ENCODE data around the gene COL9A3. TPM values are rescaled to one million over a fixed set of nuclear protein-coding genes. Genes with fewer than 3 reads are reported as not detected.

Gene COL9A3
- total RNA-seq, 1 experiment from 2014 or later: 136 TPM

DNA sequence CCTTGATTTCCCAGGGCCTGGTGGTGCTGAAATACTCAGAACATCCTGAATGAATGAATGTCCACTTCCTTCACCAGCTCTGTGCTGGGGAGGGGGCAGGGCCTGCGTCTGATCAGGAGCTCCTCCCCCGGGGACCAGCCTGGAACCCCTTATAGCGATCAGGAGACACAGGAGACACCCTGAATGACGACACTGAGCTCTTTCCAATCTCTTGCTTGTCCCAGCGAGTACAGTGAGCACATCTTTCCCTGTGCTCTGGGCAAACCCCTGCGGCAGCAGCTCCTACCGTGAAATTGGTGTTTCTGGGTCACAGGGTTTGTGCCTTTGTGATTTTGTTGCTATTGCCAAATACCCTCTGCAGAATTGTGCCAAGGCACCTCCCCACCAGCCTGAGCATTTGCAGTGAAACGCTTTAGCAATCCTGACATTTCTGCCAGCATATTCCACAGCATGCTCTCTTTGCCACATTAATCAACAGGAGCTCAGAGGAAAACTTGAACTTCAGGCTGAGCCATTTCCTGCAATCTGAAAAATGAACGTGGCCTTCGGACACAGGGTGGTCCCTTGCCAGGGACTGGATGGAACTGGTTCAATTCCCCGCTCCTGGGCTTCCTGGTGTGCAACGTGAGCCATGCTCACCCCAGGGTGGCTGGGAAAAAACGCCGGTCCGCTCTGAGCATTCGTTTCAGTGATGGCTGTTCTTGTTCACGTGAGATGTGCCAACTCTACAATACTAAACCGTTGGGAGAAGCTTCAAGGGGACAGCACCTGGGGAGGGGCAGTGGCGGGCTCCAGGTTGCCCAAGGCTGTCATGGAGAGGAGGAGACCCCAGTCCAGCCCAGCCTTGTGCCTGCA, 43.6 kb upstream of the COL9A3 start:
- H3K9me3 Mint-ChIP-seq: no peaks in the 10 kb centered on the region
- DNase-seq (ENCODE audit: low spot score): no peak
- POLR2A ChIA-PET: no interaction called here
- no peak overlapping the region for H3K4me3 Mint-ChIP-seq
- no peaks in the 10 kb centered on the region for H3K36me3 Mint-ChIP-seq
- H3K27ac Mint-ChIP-seq: peak overlapping the region; percentile 62; the same call in 1 of the 2 replicates
- CTCF ChIA-PET: interaction anchor here (1.2 to 2.3 kb wide), 4 partner anchors 9 to 131 kb away, joined by 3 to 10 read pairs (median 6); partner anchors contain the start of gene SLCO4A1
- no peaks in the 10 kb centered on the region for H3K27me3 Mint-ChIP-seq (ENCODE audit: low read depth)
- no peak for TF ChIP-seq RELA (CRISPR knock-in tag; IDR thresholded peaks at IDR 0.05; ENCODE audit: borderline replicate concordance)
- TF ChIP-seq ZNF138 (CRISPR knock-in tag; conservative IDR thresholded peaks at IDR 0.05): no peak
- no peak for TF ChIP-seq ZNF263 (CRISPR knock-in tag; IDR thresholded peaks at IDR 0.05; ENCODE audit: low read depth)
- no peak for TF ChIP-seq JUN (CRISPR knock-in tag; IDR thresholded peaks at IDR 0.05)
- no peak for TF ChIP-seq IRF1 (CRISPR knock-in tag; IDR thresholded peaks at IDR 0.05)
- TF ChIP-seq, protein P1, sequence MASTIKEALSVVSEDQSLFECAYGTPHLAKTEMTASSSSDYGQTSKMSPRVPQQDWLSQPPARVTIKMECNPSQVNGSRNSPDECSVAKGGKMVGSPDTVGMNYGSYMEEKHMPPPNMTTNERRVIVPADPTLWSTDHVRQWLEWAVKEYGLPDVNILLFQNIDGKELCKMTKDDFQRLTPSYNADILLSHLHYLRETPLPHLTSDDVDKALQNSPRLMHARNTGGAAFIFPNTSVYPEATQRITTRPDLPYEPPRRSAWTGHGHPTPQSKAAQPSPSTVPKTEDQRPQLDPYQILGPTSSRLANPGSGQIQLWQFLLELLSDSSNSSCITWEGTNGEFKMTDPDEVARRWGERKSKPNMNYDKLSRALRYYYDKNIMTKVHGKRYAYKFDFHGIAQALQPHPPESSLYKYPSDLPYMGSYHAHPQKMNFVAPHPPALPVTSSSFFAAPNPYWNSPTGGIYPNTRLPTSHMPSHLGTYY (CRISPR knock-in tag; IDR thresholded peaks at IDR 0.05): no peak
- TF ChIP-seq, protein P2, sequence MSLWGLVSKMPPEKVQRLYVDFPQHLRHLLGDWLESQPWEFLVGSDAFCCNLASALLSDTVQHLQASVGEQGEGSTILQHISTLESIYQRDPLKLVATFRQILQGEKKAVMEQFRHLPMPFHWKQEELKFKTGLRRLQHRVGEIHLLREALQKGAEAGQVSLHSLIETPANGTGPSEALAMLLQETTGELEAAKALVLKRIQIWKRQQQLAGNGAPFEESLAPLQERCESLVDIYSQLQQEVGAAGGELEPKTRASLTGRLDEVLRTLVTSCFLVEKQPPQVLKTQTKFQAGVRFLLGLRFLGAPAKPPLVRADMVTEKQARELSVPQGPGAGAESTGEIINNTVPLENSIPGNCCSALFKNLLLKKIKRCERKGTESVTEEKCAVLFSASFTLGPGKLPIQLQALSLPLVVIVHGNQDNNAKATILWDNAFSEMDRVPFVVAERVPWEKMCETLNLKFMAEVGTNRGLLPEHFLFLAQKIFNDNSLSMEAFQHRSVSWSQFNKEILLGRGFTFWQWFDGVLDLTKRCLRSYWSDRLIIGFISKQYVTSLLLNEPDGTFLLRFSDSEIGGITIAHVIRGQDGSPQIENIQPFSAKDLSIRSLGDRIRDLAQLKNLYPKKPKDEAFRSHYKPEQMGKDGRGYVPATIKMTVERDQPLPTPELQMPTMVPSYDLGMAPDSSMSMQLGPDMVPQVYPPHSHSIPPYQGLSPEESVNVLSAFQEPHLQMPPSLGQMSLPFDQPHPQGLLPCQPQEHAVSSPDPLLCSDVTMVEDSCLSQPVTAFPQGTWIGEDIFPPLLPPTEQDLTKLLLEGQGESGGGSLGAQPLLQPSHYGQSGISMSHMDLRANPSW (CRISPR knock-in tag; conservative IDR thresholded peaks at IDR 0.05; ENCODE audit: low read depth): no peak
- TF ChIP-seq ELF4 (CRISPR knock-in tag; IDR thresholded peaks at IDR 0.05; ENCODE audit: low read depth): no peak
- TF ChIP-seq CREM (CRISPR knock-in tag; IDR thresholded peaks at IDR 0.05): no peak
- TF ChIP-seq, protein P3, sequence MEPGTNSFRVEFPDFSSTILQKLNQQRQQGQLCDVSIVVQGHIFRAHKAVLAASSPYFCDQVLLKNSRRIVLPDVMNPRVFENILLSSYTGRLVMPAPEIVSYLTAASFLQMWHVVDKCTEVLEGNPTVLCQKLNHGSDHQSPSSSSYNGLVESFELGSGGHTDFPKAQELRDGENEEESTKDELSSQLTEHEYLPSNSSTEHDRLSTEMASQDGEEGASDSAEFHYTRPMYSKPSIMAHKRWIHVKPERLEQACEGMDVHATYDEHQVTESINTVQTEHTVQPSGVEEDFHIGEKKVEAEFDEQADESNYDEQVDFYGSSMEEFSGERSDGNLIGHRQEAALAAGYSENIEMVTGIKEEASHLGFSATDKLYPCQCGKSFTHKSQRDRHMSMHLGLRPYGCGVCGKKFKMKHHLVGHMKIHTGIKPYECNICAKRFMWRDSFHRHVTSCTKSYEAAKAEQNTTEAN (CRISPR knock-in tag; IDR thresholded peaks at IDR 0.05): no peak
- TF ChIP-seq HMGA2 (CRISPR knock-in tag; IDR thresholded peaks at IDR 0.05): no peak
- TF ChIP-seq, protein P4, sequence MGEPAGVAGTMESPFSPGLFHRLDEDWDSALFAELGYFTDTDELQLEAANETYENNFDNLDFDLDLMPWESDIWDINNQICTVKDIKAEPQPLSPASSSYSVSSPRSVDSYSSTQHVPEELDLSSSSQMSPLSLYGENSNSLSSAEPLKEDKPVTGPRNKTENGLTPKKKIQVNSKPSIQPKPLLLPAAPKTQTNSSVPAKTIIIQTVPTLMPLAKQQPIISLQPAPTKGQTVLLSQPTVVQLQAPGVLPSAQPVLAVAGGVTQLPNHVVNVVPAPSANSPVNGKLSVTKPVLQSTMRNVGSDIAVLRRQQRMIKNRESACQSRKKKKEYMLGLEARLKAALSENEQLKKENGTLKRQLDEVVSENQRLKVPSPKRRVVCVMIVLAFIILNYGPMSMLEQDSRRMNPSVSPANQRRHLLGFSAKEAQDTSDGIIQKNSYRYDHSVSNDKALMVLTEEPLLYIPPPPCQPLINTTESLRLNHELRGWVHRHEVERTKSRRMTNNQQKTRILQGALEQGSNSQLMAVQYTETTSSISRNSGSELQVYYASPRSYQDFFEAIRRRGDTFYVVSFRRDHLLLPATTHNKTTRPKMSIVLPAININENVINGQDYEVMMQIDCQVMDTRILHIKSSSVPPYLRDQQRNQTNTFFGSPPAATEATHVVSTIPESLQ (CRISPR knock-in tag; IDR thresholded peaks at IDR 0.05): no peak
- TF ChIP-seq SMAD4 (CRISPR knock-in tag; IDR thresholded peaks at IDR 0.05): no peak
- no peak for TF ChIP-seq TP53 (CRISPR knock-in tag; IDR thresholded peaks at IDR 0.05)
- H3K4me1 Mint-ChIP-seq: peaks cover 10% of the 10 kb centered on the region
- no peak for ATAC-seq

Measured in WTC11 (cell line).